GM12873 (cell line): ENCODE results near the gene RANGRF.

ENCODE experiments used
- TF ChIP-seq, protein P1 (sequence below): IDR thresholded peaks from 2 replicates; pipeline ENCODE4 v1.5.1; 2012; ENCODE audit warnings: low read depth, mild to moderate bottlenecking, moderate library complexity, low read length, control low read depth; ENCODE audit not compliant: insufficient read depth; ENCODE audit errors: missing control alignments

Gene RANGRF

DNA sequence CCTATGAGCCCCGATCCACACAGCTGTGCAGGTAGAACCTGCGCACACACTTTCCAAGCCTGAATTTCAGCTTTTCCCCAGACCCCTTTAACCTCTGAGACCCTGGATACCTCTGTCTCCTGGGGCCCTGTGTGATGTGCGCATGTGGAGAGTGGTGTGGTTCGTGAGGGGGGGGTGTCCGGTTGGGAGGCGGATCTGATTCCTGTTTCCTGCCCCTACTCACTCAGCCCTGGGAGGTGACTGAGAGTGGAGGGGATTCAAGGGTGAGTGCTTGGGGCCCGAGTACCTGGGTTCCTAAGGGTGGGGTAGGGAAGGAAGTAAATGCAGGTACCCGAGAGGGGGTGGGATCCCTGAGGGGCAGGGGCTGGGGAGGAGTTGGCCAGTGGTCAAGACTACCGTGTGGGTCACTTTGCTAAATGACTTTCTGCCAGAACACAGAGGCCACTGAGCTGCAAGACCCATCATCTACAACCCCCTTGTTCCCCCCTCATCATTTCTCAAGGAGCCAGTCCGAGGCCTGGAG lies 22.2 kb downstream of the RANGRF start:
- TF ChIP-seq, protein P1, sequence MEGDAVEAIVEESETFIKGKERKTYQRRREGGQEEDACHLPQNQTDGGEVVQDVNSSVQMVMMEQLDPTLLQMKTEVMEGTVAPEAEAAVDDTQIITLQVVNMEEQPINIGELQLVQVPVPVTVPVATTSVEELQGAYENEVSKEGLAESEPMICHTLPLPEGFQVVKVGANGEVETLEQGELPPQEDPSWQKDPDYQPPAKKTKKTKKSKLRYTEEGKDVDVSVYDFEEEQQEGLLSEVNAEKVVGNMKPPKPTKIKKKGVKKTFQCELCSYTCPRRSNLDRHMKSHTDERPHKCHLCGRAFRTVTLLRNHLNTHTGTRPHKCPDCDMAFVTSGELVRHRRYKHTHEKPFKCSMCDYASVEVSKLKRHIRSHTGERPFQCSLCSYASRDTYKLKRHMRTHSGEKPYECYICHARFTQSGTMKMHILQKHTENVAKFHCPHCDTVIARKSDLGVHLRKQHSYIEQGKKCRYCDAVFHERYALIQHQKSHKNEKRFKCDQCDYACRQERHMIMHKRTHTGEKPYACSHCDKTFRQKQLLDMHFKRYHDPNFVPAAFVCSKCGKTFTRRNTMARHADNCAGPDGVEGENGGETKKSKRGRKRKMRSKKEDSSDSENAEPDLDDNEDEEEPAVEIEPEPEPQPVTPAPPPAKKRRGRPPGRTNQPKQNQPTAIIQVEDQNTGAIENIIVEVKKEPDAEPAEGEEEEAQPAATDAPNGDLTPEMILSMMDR, result no peak

DNA sequence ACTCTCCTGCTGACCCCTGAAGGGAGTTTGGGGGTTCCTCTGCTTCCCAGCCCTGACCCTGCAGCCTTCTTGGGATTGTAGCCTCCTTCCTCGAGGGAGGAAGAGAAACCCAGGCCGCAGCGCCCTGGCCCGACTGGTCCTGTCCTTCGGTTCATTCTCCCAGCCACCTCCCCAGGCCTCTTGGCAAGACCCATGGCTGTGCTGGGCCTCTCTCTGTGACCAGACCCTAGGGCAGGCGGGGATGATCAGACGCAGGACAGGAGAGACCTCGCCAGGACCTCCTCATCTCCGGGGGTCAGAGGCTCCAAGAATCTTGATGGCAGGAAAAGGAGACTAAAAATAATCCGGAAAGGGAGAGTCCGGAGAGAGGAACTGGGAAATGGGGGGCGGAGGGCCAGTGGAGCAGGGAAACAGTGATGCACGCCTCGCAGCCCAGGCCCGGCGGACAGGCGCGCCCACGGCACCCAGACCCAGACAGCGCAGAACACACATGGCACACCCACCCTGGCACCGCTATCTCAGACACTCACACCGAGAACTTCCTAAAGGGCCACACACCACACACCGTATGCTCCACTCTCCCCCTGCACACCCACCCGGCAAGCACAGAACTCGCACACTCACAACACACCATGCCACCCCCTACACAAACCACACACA lies 22.8 kb downstream of the RANGRF start:
- TF ChIP-seq, protein P1, result no peak

DNA sequence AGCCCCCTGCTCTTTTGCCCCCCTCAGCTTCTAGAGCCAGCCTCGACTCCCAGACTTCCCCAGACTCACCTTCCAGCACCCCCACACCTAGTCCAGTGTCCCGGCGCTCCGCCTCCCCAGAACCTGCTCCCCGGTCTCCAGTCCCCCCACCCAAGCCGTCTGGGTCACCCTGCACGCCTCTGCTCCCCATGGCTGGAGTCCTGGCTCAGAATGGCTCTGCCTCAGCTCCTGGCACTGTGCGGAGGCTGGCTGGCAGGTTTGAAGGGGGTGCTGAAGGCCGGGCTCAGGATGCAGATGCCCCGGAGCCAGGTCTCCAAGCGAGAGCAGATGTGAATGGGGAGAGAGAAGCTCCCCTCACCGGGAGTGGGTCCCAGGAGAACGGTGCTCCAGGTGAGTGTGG lies 23.8 kb downstream of the RANGRF start:
- TF ChIP-seq, protein P1, result no peak

DNA sequence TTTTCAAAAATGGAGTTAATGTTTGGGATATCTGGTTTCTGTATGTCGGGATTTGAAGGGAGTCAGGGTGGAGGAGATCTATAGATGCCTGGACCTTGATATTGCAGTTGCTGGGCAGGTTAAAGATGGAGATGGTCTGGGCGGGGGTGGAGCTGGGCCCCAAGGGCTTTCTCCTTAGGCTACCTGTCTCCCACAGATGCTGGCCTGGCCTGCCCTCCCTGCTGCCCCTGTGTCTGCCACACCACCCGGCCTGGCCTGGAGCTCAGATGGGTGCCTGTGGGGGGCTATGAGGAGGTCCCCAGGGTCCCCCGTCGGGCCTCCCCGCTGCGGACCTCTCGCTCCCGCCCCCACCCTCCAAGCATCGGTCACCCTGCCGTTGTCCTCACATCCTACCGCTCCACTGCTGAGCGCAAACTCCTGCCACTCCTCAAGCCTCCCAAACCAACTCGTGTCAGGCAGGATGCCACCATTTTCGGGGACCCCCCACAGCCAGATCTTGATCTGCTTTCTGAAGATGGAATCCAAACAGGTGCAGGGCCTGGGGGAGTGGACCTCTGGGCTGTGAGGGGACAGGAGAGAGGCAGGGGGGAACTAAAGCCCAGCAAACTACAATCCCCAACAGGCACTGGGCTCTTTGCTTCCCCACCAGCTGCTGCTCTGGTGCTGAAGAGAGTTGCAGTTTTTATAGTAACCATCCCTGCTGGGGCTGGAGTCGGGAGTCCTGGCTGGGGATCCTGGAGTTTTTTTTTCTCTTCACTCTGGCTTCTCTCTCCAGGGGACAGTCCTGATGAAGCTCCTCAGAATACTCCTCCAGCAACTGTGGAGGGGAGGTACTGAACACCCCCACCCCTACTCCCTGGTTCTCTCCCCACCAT lies 24.5 kb downstream of the RANGRF start:
- TF ChIP-seq, protein P1, result no peak

DNA sequence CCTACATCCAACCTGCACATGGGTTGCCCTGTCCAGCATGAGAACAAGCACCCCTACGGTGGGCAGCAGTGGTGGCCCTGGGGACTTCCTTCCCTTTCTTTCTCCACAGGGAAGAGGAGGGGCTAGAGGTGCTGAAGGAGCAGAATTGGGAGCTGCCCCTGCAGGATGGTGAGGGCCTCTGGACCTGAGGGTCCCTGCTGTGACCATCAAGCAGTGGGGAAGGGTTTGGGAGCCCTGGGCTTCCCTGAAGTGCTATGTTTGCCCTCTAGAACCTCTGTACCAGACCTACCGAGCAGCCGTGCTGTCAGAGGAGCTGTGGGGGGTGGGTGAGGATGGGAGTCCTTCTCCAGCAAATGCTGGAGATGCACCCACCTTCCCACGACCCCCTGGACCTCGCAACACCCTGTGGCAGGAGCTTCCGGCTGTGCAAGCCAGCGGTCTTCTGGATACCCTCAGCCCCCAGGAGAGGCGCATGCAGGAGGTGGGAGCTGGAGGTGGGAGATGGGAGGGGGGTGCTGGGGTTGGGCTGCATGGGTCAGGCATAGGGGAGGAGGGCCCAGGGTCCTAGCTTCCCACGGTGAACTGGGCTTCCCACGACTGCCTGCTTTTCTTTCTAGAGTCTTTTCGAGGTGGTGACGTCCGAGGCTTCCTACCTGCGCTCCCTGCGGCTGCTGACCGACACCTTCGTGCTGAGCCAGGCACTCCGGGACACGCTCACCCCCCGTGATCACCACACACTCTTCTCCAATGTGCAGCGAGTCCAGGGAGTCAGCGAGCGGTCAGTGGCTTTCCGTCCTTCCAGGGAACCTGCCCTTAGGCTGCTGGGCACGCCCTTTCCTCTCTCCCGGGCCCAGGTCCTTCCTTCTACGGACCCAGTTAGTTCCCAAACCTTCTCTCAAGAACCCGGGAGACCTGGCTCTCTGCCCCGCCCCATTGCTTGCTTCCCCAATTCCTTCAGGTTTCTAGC lies 26.6 kb downstream of the RANGRF start:
- TF ChIP-seq, protein P1, result no peak

DNA sequence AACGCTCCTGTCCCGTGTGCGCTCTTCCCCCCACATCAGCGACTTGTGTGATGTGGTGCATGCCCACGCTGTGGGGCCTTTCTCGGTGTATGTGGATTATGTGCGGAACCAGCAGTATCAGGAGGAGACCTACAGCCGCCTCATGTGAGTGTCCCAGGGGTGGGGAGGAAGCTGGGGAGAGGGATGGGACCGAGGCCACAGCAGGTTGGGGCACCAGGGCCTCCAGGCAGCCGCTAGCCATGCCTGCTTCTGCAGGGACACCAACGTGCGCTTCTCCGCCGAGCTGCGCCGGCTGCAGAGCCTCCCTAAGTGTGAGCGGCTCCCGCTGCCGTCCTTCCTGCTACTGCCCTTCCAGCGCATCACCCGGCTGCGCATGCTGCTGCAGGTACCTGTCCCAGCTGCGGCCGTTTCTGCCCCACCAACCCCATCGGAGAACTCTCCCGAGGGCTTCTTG lies 27.3 kb downstream of the RANGRF start:
- TF ChIP-seq, protein P1, result no peak
